PFSK-1 (cell line): ENCODE measurements around the gene MAD1L1.

Source experiments
- FOXP2 ChIP-seq: optimal IDR thresholded peaks from 2 replicates; pipeline ENCODE3; 2011; ENCODE audit warnings: borderline replicate concordance, control low read depth, inconsistent platforms; ENCODE audit not compliant: insufficient read depth; ENCODE audit errors: extremely low read length, extremely low read depth
- POLR2AphosphoS5 ChIP-seq: IDR thresholded peaks from 2 replicates; pipeline ENCODE4 v1.6.1; 2012; ENCODE audit warnings: low read depth, mild to moderate bottlenecking, control low read depth, low read length, moderate library complexity
- REST ChIP-seq, 2 experiments: IDR thresholded peaks; 2 replicates each; pipeline versions ENCODE4 v1.6.1 to v1.8.0; 2011 to 2012; ENCODE audit warnings: low read depth in 2 of 2, low read length in 2 of 2, control low read depth in 1 of 2, inconsistent platforms in 1 of 2, mild to moderate bottlenecking in 1 of 2, moderate library complexity in 1 of 2; ENCODE audit not compliant: insufficient read depth in 1 of 2
- SIN3A ChIP-seq: IDR thresholded peaks from 2 replicates; pipeline ENCODE4 v1.6.1; 2012; ENCODE audit warnings: mild to moderate bottlenecking, low read length, moderate library complexity, borderline replicate concordance; ENCODE audit not compliant: insufficient read depth
- TAF1 ChIP-seq: IDR thresholded peaks from 2 replicates; pipeline ENCODE4 v1.6.1; 2012; ENCODE audit warnings: low read length, control low read depth, borderline replicate concordance; ENCODE audit not compliant: insufficient read depth

The MAD1L1 gene

GRCh38 chr7:2008101-2008935, 224.4 kb downstream of the MAD1L1 start:
- TF ChIP-seq TAF1 (no peak), POLR2AphosphoS5 (no peak), SIN3A (no peak), FOXP2 (no peak), REST (IDR thresholded peaks at IDR 0.05; ENCODE audit: insufficient read depth in 1 of 2, low read depth in 2 of 2, low read length in 2 of 2) (no peak)

DNA sequence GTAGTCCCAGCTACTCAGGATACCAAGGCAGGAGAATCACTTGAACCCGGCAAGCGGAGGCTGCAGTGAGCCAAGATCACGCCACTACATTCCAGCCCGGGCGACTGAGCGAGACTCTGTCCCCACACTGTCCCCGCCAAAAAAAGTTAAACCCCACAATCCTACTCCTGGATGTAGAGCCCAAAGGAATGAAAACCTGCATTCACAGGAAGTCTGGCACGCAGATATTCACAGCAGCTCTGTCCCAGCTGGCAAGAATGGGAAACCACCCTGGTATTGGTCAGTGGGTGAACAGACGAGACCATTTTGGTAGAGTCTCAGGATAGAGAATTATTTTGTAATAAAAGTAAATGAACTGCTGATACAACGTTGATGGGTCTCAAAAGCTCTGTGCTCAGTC, 225.2 kb downstream of the MAD1L1 start:
- TF ChIP-seq REST (IDR thresholded peaks at IDR 0.05; ENCODE audit: insufficient read depth in 1 of 2, low read depth in 2 of 2, low read length in 2 of 2) = no peak
- TF ChIP-seq FOXP2 = no peak
- no peak for TF ChIP-seq SIN3A
- no peak for TF ChIP-seq POLR2AphosphoS5
- no peak for TF ChIP-seq TAF1

DNA sequence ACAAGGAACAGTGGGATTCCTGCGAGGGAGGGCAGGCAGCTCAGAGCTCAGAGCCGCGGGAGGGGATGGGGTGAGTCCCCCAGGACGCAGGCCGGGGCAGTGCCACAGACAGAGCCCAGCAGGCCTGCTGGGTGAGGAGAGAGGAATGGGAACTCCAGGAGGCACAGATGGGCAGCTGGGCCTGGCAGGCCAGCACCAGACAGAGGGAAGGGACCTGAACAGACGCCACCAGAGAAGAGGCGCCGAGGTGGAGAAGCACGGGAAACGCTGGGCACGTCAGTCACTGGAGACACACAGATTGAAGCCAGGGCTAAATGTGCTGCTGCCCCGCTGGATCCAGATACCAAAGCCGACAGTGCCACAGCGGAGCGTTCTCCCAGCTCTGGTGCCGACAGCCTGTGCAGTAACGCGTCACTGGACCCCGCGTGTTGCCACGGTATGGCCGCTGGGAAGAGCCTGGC, 225.8 kb downstream of the MAD1L1 start:
- no peak for TF ChIP-seq FOXP2
- TF ChIP-seq REST (IDR thresholded peaks at IDR 0.05; ENCODE audit: insufficient read depth in 1 of 2, low read depth in 2 of 2, low read length in 2 of 2) = no peak
- TF ChIP-seq POLR2AphosphoS5 = no peak
- no peak for TF ChIP-seq SIN3A

- no peak for TF ChIP-seq POLR2AphosphoS5
- no peak for TF ChIP-seq REST (IDR thresholded peaks at IDR 0.05; ENCODE audit: insufficient read depth in 1 of 2, low read depth in 2 of 2, low read length in 2 of 2)
- no peak for TF ChIP-seq TAF1
- TF ChIP-seq FOXP2 = no peak
- TF ChIP-seq SIN3A = no peak
Measured at GRCh38 chr7:2006231-2006771, 226.4 kb downstream of the MAD1L1 start.
